Measurements from ENCODE around the gene NDUFB7. TPM values are rescaled to one million over a fixed set of nuclear protein-coding genes. Genes with fewer than 3 reads are reported as not detected.

Gene NDUFB7
- 229 and 298 TPM in 2 replicates for total RNA-seq

GRCh38 chr19:14571695-14572490 is at the start of gene NDUFB7:
Gene NDUFB7 (minus strand): TSS chr19:14572066. CDS start chr19:14572000, 66 bp downstream.

GRCh38 chr19:14582894-14583340 is 11.1 kb upstream of the NDUFB7 start, which contains the start of gene CLEC17A:
Gene CLEC17A (plus strand): TSS chr19:14583084. CDS start chr19:14583161, 77 bp downstream.

GRCh38 chr19:14529254-14530004 is 42.4 kb downstream of the NDUFB7 start, which contains the start of gene TECR:
Gene TECR (plus strand): TSS chr19:14529594. CDS start chr19:14529697, 103 bp downstream.

GRCh38 chr19:14517840-14518505 is 53.9 kb downstream of the NDUFB7 start, which contains the start of gene DNAJB1:
Gene DNAJB1 (minus strand): TSS chr19:14518397. CDS start chr19:14518349, 48 bp downstream.

Other genes starting within 250 kb of the NDUFB7 start
- gene ADGRE5, start 190.6 kb downstream of the NDUFB7 start, total RNA-seq, result 5.8 and 6.0 TPM in 2 replicates
- gene DDX39A, start 152.7 kb downstream of the NDUFB7 start, total RNA-seq, result 62.0 and 63.0 TPM in 2 replicates
- gene PKN1, start 138.8 kb downstream of the NDUFB7 start, total RNA-seq, result 238 and 246 TPM in 2 replicates
- 0.17 and 0.33 TPM in 2 replicates for gene PTGER1, start 96.7 kb downstream of the NDUFB7 start, total RNA-seq
- gene GIPC1, start 75.9 kb downstream of the NDUFB7 start, total RNA-seq, result 95.7 and 122 TPM in 2 replicates
- 27.3 and 33.6 TPM in 2 replicates for gene DNAJB1, start 53.7 kb downstream of the NDUFB7 start, total RNA-seq
- 19.5 and 22.4 TPM in 2 replicates for gene TECR, start 42.5 kb downstream of the NDUFB7 start, total RNA-seq
- gene CLEC17A, start 11.0 kb upstream of the NDUFB7 start, total RNA-seq, result not detected in 2 replicates
- not detected in 2 replicates for gene ADGRE3, start 102.8 kb upstream of the NDUFB7 start, total RNA-seq
- gene ZNF333, start 118.0 kb upstream of the NDUFB7 start, total RNA-seq, result 6.0 and 12.7 TPM in 2 replicates
- gene ADGRE2, start 206.5 kb upstream of the NDUFB7 start, total RNA-seq, result under 0.01 and 0.11 TPM in 2 replicates

All from dermis lymphatic vessel endothelial cell (primary cell).